ENCODE data around the gene RPIA.

The RPIA gene

DNA sequence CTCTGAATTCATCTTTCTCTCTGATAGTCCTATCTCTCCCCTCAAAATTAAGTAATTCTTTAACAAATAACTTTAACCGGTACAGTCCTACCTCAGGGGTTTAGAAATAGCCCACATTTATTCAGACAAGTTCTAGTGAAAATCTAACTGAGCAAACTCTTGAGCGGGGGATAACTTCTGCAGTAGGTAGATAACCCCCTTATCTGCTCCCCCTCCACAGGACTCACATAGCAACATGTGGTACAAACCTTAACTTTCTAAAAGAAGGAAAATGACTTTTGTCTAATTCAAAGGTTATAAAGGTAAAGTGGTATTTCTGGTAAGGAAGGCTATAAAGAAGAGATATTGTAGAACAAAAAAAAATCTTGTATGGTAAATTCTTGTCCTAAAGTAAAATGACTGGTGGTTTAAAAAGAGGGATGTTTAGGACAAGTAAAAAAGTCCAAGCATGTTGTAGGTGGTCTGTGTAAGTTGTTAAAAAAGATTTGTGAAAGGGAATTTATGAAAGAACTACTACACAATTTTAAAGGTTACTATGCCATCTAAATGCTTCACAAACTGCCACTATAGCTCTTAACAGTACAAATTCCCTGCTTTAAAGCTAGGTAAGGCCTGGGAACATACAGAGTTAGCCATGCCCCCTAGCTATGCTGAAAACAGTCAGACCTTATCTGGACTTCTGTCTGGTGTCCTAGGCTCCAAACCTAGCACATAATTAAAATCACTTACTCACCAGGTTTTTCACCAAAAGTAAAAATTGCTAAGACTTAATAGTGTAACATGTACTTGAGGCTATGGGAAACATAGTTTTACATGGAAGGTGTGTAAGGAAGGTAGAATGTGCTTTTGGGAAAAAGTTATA, 8.1 kb upstream of the RPIA start:
- TF ChIP-seq, protein P1, sequence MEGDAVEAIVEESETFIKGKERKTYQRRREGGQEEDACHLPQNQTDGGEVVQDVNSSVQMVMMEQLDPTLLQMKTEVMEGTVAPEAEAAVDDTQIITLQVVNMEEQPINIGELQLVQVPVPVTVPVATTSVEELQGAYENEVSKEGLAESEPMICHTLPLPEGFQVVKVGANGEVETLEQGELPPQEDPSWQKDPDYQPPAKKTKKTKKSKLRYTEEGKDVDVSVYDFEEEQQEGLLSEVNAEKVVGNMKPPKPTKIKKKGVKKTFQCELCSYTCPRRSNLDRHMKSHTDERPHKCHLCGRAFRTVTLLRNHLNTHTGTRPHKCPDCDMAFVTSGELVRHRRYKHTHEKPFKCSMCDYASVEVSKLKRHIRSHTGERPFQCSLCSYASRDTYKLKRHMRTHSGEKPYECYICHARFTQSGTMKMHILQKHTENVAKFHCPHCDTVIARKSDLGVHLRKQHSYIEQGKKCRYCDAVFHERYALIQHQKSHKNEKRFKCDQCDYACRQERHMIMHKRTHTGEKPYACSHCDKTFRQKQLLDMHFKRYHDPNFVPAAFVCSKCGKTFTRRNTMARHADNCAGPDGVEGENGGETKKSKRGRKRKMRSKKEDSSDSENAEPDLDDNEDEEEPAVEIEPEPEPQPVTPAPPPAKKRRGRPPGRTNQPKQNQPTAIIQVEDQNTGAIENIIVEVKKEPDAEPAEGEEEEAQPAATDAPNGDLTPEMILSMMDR (IDR thresholded peaks at IDR 0.05; ENCODE audit: borderline replicate concordance, control extremely low read depth, extremely low read depth, insufficient read depth, missing control alignments), result no peak
- no peak for DNase-seq (ENCODE audit: low spot score)
- in situ Hi-C loops (cut with MboI; ENCODE audit: low sequenced_read_pairs, unreplicated experiment), result no loop called here

DNA sequence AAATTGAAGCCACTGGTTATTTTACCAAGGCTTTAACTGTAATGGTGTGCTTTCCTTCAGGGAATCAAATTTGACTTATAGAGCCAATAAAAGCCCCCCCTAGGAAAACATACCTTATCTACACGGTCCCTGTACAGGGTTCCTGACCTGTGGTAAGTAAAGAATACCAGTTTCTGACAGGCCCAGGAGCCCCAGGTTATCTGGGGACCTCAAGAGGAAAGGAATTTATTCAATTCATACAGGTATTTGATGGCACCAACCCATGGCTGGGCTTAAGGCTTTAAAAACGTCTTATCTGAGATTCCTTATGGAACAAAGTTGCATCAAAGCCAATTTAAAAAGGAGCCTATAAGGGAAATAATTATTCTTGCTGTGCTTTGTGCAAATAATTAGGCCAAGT, 7.0 kb upstream of the RPIA start:
- in situ Hi-C loops (cut with MboI; ENCODE audit: low sequenced_read_pairs, unreplicated experiment), result no loop called here
- DNase-seq (ENCODE audit: low spot score), result no peak
- TF ChIP-seq, protein P1 (IDR thresholded peaks at IDR 0.05; ENCODE audit: borderline replicate concordance, control extremely low read depth, extremely low read depth, insufficient read depth, missing control alignments), result no peak

DNA sequence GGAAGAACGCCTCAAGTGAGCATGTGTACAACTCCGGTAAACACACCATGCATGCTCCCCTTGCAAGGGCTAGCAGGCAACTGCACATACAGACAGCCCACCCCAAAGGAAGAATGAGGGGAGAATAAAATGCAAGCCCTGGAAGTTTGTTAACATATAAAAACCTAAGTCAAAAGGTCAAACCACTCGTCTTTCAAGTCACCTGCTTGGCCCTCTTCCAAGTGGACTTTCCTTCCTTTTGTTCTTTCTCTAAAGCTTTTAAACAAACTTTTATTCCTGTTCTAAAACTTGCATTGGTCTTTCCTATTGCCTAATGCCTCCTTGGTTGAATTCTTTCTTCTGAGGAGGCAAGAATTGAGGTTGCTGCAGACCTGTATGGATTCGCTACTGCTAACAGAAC, 5.2 kb upstream of the RPIA start:
- no peak for DNase-seq (ENCODE audit: low spot score)
- in situ Hi-C loops (cut with MboI; ENCODE audit: low sequenced_read_pairs, unreplicated experiment), result no loop called here
- TF ChIP-seq, protein P1 (IDR thresholded peaks at IDR 0.05; ENCODE audit: borderline replicate concordance, control extremely low read depth, extremely low read depth, insufficient read depth, missing control alignments), result no peak

DNA sequence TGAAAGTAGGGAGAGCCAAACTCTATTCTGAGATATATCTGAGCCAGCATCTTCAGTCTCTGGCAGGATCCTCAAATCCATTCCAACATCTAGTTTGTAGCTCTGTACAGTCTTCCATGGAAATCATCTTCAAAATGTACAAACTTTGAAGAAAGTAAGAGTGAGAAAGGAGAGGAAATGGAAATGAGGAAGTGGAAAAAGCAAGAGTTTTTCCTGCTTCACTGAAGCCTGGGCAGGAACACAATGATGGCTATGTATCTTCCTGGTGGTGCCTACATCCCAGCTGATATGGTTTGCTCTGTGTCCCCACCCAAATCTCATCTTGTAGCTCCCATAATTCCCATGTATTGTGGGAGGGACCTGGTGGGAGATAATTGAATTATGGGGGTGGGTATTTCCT, 4.1 kb upstream of the RPIA start:
- TF ChIP-seq, protein P1 (IDR thresholded peaks at IDR 0.05; ENCODE audit: borderline replicate concordance, control extremely low read depth, extremely low read depth, insufficient read depth, missing control alignments), result no peak
- in situ Hi-C loops (cut with MboI; ENCODE audit: low sequenced_read_pairs, unreplicated experiment), result no loop called here
- DNase-seq (ENCODE audit: low spot score), result no peak

DNA sequence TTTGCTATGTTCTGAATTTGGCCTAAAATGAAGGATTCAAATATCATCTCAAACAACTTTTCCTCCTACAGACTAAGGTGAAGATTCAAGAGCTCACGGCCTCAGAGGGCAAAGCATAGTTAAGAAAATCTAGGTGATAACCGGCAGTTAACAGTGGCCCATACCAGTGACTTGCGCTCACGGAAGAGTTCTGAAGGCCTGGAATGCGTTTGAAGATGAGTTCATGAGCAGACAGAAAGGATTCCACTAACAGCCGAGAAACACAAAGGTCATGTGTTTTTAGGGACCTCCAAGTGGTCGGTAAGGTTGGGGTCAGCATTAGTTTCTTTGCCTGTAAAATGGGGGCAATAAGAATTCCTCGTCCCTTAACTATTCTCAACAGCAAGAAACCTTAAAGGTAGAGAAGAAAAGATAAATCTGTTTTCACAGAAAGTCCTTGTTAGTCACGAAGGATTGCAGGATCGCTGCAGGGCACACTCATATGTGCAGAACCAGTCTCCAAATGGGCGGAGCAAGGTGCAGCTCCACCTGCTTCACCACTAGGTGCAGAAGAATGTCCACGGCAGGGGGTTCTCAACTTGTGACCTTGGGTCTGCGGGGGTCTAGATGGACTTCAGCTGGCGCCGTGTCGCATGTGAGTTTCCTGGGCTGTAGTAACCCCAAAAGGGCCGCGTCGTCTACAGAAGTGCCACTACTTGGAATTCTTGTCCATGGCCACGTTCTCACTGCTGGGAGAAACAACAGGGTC, 708 bp upstream of the RPIA start:
- peak; percentile 15 for DNase-seq (ENCODE audit: low spot score)
- in situ Hi-C loops (cut with MboI; ENCODE audit: low sequenced_read_pairs, unreplicated experiment), result no loop called here
- TF ChIP-seq, protein P1 (IDR thresholded peaks at IDR 0.05; ENCODE audit: borderline replicate concordance, control extremely low read depth, extremely low read depth, insufficient read depth, missing control alignments), result no peak

DNA sequence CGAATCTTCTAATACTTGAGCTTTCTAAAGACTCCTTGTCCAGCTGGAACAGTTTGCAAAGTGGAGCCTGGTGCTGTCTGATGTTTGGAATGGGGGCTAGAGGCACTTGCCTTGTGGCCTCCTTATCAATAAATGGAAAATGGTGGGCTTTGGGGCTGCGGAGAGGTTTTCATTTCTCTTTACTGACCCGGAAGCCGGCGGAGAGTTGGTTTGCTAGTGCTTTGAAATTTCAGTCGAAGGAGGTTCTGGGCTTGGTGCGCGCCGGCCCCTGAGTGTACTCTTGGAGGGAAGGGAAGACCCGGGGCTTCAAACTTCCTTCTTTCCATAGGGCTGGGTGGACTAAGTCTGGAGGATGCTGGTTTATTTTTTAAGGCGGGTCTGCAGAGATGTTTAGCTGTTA, 714 bp downstream of the RPIA start:
- TF ChIP-seq, protein P1 (IDR thresholded peaks at IDR 0.05; ENCODE audit: borderline replicate concordance, control extremely low read depth, extremely low read depth, insufficient read depth, missing control alignments), result no peak
- DNase-seq (ENCODE audit: low spot score), result peak; percentile 36
- in situ Hi-C loops (cut with MboI; ENCODE audit: low sequenced_read_pairs, unreplicated experiment), result no loop called here

Measured in GM13976 (cell line).